Measurements from ENCODE around the gene MSI2.

DNA sequence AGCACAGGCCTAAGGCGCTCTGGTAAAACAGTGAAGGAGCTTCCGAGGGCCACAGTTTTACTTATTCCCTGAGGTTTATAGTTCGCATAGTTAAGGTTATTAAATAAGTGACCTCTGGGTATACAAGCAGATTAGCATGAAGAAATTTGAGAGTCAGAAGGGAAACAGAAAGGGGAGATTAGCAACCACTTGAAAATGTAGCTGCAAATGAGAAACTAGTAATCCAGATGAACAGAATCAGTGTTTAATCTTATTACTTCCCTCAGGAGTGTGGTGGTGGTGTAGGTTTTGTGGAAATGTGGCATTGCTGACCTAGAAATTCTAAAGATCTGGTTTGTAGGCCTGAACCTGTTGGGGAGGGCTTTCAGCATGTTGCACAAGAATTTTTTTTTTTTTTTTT lies 358.4 kb downstream of the MSI2 start:
- TF ChIP-seq CTCF (conservative IDR thresholded peaks at IDR 0.05; ENCODE audit: low read length) (no peak), EZH2phosphoT487 (IDR thresholded peaks at IDR 0.05; ENCODE audit: borderline replicate concordance, low read depth, low read length) (no peak)
